Natural killer cell (primary cell): ENCODE results near the gene MED27. TPM values are rescaled to one million over a fixed set of nuclear protein-coding genes. Genes with fewer than 3 reads are reported as not detected.

ENCODE experiments used
- ATAC-seq, 3 donors: fragments of 150-1000 bp in 2 of 3; fragments of 200-7000 bp in 1 of 3; cut with Tn5 transposase; 1 replicate in 1 of 3; 2 replicates in 2 of 3; pipeline ENCODE4 v1.10.0; 2021; ENCODE audit warnings: mild to moderate bottlenecking in 2 of 3, moderate library complexity in 2 of 3
- DNase-seq, 2 donors: peaks; one replicate each; pipeline versions ENCODE4 v3.0.0 to v3.0.0-alpha.2; 2013 to 2021; ENCODE audit warnings: mixed read lengths in 1 of 2
- H3K27ac ChIP-seq: one replicate; pipeline ENCODE4 v1.5.1; 2013; ENCODE audit warnings: mild to moderate bottlenecking, low read length
- H3K27me3 ChIP-seq: one replicate; pipeline ENCODE4 v1.6.1; 2013; ENCODE audit warnings: low read length; ENCODE audit not compliant: control insufficient read depth, insufficient read depth
- H3K36me3 ChIP-seq: one replicate; pipeline ENCODE4 v1.6.1; 2013; ENCODE audit warnings: low read length; ENCODE audit not compliant: control insufficient read depth, insufficient read depth
- H3K4me1 ChIP-seq: one replicate; pipeline ENCODE4 v1.6.1; 2013; ENCODE audit warnings: low read length; ENCODE audit not compliant: control insufficient read depth, insufficient read depth
- H3K4me3 ChIP-seq: one replicate; pipeline ENCODE4 v1.5.1; 2013; ENCODE audit warnings: low read length
- H3K9me3 ChIP-seq: one replicate; pipeline ENCODE4 v1.6.1; 2013; ENCODE audit warnings: low read length; ENCODE audit not compliant: control insufficient read depth, insufficient read depth
- H3K27ac Mint-ChIP-seq, 2 donors: one replicate each; pipeline ENCODE4 v1.8.0; 2022; ENCODE audit warnings: mild to moderate bottlenecking in 2 of 2, mixed read lengths in 2 of 2, moderate library complexity in 1 of 2
- H3K27me3 Mint-ChIP-seq, 2 donors: one replicate each; pipeline ENCODE4 v1.8.0; 2022; ENCODE audit warnings: low read depth in 2 of 2, mixed read lengths in 2 of 2
- H3K36me3 Mint-ChIP-seq: one replicate; pipeline ENCODE4 v1.8.0; 2022; ENCODE audit warnings: mixed read lengths
- H3K4me1 Mint-ChIP-seq, 2 donors: one replicate each; pipeline ENCODE4 v1.8.0; 2022; ENCODE audit warnings: mixed read lengths in 2 of 2
- H3K4me3 Mint-ChIP-seq: one replicate; pipeline ENCODE4 v1.8.0; 2022; ENCODE audit warnings: mild to moderate bottlenecking, moderate library complexity, mixed read lengths
- H3K9me3 Mint-ChIP-seq, 2 donors: one replicate each; pipeline ENCODE4 v1.8.0; 2022; ENCODE audit warnings: mixed read lengths in 2 of 2
- WGBS: methylation state at CpG from one replicate; pipeline ENCODE4 v1.1.7; 2013; ENCODE audit warnings: missing lambda C conversion rate; ENCODE audit not compliant: insufficient coverage; 5-methylcytosine and 5-hydroxymethylcytosine counted together
- intact Hi-C: fragments of 100-400 bp; cut with micrococcal nuclease; formaldehyde crosslinking; loops from one replicate; pipeline ENCODE4 v1.14.2; 2022
- total RNA-seq, 4 donors: library from RNA; stranded (reverse); fragments of 120-200 nt in 1 of 4; gene quantifications; one replicate each; pipeline versions ENCODE4 v1.2.3 to v1.2.4, GENCODE V29; 2013 to 2022
- TF ChIP-seq, protein P1 (sequence below): fragments of 200-600 bp; IDR thresholded peaks from one replicate; pipeline ENCODE4 v1.8.0; 2022; ENCODE audit warnings: antibody characterized with exemption

The MED27 gene
- total RNA-seq, 3 donors from 2014 or later (not counting 1 experiment from before 2014, with no cell fraction given): 24.4 to 27.3 (median 26.9) TPM

DNA sequence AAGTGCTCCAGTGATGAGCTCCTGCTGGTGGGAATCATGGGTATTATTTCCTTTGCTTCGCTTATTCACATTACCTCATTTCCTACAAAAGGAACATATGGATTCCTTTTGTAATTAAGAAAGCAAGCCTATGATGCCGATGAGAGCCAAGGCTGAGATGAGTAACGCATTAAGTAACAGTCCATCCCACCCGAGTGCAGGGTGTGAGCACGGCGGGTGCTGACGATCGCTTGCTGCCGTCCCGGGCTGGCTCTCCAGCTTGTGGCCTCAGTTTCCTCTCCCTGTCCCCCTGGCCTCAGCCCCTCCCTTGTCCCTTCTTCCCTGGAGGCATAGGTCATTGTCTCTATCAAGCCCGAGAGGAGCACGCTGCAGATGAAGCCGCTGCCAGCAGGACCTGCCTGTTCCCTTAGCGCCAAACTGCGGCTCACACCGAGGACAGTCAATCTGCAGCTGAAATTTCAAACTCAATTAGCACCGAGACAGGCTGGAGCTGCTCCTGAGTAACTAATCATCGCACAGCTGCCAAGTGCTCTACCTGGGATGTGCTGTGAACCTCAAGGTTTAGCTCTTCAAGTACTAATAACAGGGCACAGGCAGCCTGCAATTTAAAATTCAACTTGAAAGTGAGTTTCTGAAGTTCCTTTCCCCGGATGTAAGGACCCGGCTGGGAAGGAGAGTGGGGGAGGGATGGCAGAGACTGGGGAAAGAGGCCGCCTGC is 224.6 kb downstream of the MED27 start:
- Mint-ChIP-seq H3K36me3 (no peaks in the 10 kb centered on the region), H3K27ac (no peak overlapping the region), H3K4me3 (no peak overlapping the region), H3K4me1 (no peaks in the 10 kb centered on the region), H3K9me3 (no peaks in the 10 kb centered on the region), H3K27me3 (no peaks in the 10 kb centered on the region)
- DNase-seq (no peak), ATAC-seq (no peak)
- H3K9me3 ChIP-seq: no peaks in the 10 kb centered on the region
- H3K27me3 ChIP-seq: no peaks in the 10 kb centered on the region
- intact Hi-C loops: no loop called here
- peaks cover 5% of the 10 kb centered on the region for H3K36me3 ChIP-seq
- no peaks in the 10 kb centered on the region for H3K4me1 ChIP-seq
- 90% methylated on average over 21 of the region's 21 CpGs for whole genome bisulfite sequencing
- H3K27ac ChIP-seq: no peak overlapping the region
- TF ChIP-seq, protein P1, sequence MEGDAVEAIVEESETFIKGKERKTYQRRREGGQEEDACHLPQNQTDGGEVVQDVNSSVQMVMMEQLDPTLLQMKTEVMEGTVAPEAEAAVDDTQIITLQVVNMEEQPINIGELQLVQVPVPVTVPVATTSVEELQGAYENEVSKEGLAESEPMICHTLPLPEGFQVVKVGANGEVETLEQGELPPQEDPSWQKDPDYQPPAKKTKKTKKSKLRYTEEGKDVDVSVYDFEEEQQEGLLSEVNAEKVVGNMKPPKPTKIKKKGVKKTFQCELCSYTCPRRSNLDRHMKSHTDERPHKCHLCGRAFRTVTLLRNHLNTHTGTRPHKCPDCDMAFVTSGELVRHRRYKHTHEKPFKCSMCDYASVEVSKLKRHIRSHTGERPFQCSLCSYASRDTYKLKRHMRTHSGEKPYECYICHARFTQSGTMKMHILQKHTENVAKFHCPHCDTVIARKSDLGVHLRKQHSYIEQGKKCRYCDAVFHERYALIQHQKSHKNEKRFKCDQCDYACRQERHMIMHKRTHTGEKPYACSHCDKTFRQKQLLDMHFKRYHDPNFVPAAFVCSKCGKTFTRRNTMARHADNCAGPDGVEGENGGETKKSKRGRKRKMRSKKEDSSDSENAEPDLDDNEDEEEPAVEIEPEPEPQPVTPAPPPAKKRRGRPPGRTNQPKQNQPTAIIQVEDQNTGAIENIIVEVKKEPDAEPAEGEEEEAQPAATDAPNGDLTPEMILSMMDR: no peak
- no peak overlapping the region for H3K4me3 ChIP-seq

DNA sequence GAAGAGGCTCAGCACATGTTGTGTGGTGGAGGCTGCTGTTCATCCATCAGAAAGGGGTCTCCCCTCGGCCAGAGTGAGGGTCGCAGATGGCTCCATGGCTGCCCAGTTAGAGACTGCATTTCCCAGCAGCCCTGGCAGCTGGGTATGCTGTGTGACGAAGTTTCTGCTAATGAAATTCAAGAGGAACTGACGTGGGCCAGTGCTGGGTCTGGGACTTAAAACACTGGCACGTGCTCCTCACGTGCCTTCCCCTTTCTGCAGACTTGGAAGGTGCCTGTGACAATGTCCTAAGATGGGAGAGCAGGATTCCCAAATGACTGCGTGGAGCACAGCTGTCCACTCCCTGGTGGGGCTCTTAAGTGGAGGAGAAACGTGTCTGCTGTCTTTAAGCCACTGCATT is 225.3 kb downstream of the MED27 start:
- intact Hi-C loops: no loop called here
- H3K4me1 ChIP-seq: no peaks in the 10 kb centered on the region
- H3K9me3 Mint-ChIP-seq: no peaks in the 10 kb centered on the region
- no peak for DNase-seq
- ATAC-seq: no peak
- H3K36me3 ChIP-seq: no peaks in the 10 kb centered on the region
- TF ChIP-seq, protein P1: no peak
- H3K27ac Mint-ChIP-seq: no peak overlapping the region
- no peaks in the 10 kb centered on the region for H3K27me3 Mint-ChIP-seq
- no peaks in the 10 kb centered on the region for H3K4me1 Mint-ChIP-seq
- WGBS: 62% methylated on average over 8 of the region's 8 CpGs
- no peak overlapping the region for H3K4me3 Mint-ChIP-seq
- no peak overlapping the region for H3K4me3 ChIP-seq
- H3K27me3 ChIP-seq: no peaks in the 10 kb centered on the region
- no peak overlapping the region for H3K27ac ChIP-seq
- H3K36me3 Mint-ChIP-seq: no peaks in the 10 kb centered on the region
- no peaks in the 10 kb centered on the region for H3K9me3 ChIP-seq

DNA sequence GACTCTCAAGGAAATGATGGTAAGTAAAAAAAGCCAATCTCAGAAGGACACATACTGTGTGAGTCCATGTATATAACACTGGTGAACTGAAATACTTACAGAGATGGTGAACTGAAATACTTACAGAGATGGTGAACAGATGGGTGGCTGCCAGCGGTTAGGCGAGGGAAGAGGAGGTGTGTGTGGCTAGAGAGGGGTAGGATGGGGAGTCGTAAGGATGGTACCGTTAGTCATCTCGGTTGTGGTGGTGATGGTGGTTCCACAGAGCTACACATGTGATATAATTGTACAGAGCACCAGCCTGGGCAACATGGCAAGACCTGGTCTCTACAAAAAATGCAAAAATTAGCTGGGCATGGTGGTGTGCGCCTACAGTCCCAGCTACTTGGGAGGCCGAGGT is 226.2 kb downstream of the MED27 start:
- TF ChIP-seq, protein P1: no peak
- Mint-ChIP-seq H3K27ac (no peak overlapping the region), H3K27me3 (no peaks in the 10 kb centered on the region), H3K4me1 (no peaks in the 10 kb centered on the region), H3K4me3 (no peak overlapping the region), H3K9me3 (no peaks in the 10 kb centered on the region), H3K36me3 (no peaks in the 10 kb centered on the region)
- no peak overlapping the region for H3K4me3 ChIP-seq
- ATAC-seq: no peak
- intact Hi-C loops: no loop called here
- DNase-seq: no peak
- H3K9me3 ChIP-seq: no peaks in the 10 kb centered on the region
- no peak overlapping the region for H3K27ac ChIP-seq
- H3K4me1 ChIP-seq: no peaks in the 10 kb centered on the region
- no peaks in the 10 kb centered on the region for H3K36me3 ChIP-seq
- 76% methylated on average over 7 of the region's 7 CpGs for WGBS
- no peaks in the 10 kb centered on the region for H3K27me3 ChIP-seq

DNA sequence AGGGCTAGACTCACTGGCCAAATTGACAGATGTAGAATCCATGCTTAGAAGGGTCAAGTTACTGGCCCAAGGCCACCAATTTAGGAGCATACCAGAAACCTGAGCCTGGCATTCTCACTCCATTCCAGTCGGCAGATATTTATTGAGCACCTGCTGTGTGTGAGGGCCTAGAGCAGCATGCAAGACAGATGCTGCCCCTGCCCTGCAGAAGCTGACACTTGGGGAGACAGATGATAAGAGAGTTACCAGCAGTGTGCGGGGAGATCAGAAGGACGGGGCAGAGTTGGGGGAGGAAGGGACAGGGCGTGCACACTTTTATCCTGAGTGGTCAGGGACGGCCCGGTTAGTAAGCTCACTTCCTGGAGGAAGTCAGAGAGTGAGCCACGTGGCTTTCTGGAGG is 228.3 kb downstream of the MED27 start:
- no peaks in the 10 kb centered on the region for H3K27me3 Mint-ChIP-seq
- H3K4me3 ChIP-seq: no peak overlapping the region
- H3K9me3 ChIP-seq: no peaks in the 10 kb centered on the region
- H3K36me3 ChIP-seq: no peaks in the 10 kb centered on the region
- H3K36me3 Mint-ChIP-seq: no peaks in the 10 kb centered on the region
- H3K4me1 Mint-ChIP-seq: no peaks in the 10 kb centered on the region
- H3K9me3 Mint-ChIP-seq: no peaks in the 10 kb centered on the region
- WGBS: 34% methylated on average over 7 of the region's 7 CpGs
- intact Hi-C loops: no loop called here
- H3K27me3 ChIP-seq: no peaks in the 10 kb centered on the region
- TF ChIP-seq, protein P1: no peak
- ATAC-seq (no peak), DNase-seq (no peak)
- no peak overlapping the region for H3K27ac ChIP-seq
- no peak overlapping the region for H3K4me3 Mint-ChIP-seq
- H3K27ac Mint-ChIP-seq: no peak overlapping the region
- H3K4me1 ChIP-seq: no peaks in the 10 kb centered on the region
